H1 (cell line): Measurements from ENCODE around the gene P2RX7.

Experiments used
- BRCA1 ChIP-seq: IDR thresholded peaks from 2 replicates; pipeline ENCODE4 v1.6.1; 2012; ENCODE audit warnings: low read depth, low read length, improper control_type of control experiment
- CTCF ChIP-seq, 3 experiments: IDR thresholded peaks; 1 replicate in 2 of 3; 2 replicates in 1 of 3; pipeline versions ENCODE4 v1.5.1 to v1.6.1; 2011; ENCODE audit warnings: low read length in 3 of 3, mild to moderate bottlenecking in 3 of 3, inconsistent platforms in 2 of 3, low read depth in 1 of 3, moderate library complexity in 1 of 3; ENCODE audit not compliant: insufficient read depth in 1 of 3; ENCODE audit errors: control extremely low read depth in 1 of 3
- MAX ChIP-seq: IDR thresholded peaks from 2 replicates; pipeline ENCODE4 v1.6.1; 2012; ENCODE audit warnings: inconsistent platforms
- RAD21 ChIP-seq, 2 experiments: IDR thresholded peaks in 1 of 2; conservative IDR thresholded peaks in 1 of 2; 2 replicates each; pipeline ENCODE4 v1.6.1; 2011; ENCODE audit warnings: low read depth in 2 of 2, low read length in 2 of 2, improper control_type of control experiment in 1 of 2, inconsistent platforms in 1 of 2, mild to moderate bottlenecking in 1 of 2, moderate library complexity in 1 of 2
- RBBP5 ChIP-seq: IDR thresholded peaks from 2 replicates; pipeline ENCODE4 v1.7.1; 2012; ENCODE audit warnings: low read depth, mild to moderate bottlenecking, inconsistent platforms, low read length, moderate library complexity, borderline replicate concordance
- RXRA ChIP-seq: IDR thresholded peaks from 2 replicates; pipeline ENCODE4 v1.6.1; 2011; ENCODE audit warnings: low read depth, mild to moderate bottlenecking, low read length, moderate library complexity; ENCODE audit not compliant: insufficient read depth
- TAF1 ChIP-seq: IDR thresholded peaks from 2 replicates; pipeline ENCODE4 v1.6.1; 2011; ENCODE audit warnings: mild to moderate bottlenecking, low read depth, low read length

- TF ChIP-seq CTCF (IDR thresholded peaks at IDR 0.05; ENCODE audit: control extremely low read depth in 1 of 3, insufficient read depth in 1 of 3, low read depth in 1 of 3, low read length in 3 of 3) (no peak), RBBP5 (no peak), RXRA (no peak), BRCA1 (no peak), MAX (no peak), RAD21 (IDR thresholded peaks at IDR 0.05 in 1 of 2, conservative IDR thresholded peaks at IDR 0.05 in 1 of 2; ENCODE audit: low read depth in 2 of 2, low read length in 2 of 2) (no peak), TAF1 (no peak)
Observed at GRCh38 chr12:121236776-121237175, 104.1 kb downstream of the P2RX7 start.
